Measurements from ENCODE around the gene ZNF222.
A peak's percentile ranks its signal among the peaks of the same experiment; 100 is the strongest.

ZNF222 gene

DNA sequence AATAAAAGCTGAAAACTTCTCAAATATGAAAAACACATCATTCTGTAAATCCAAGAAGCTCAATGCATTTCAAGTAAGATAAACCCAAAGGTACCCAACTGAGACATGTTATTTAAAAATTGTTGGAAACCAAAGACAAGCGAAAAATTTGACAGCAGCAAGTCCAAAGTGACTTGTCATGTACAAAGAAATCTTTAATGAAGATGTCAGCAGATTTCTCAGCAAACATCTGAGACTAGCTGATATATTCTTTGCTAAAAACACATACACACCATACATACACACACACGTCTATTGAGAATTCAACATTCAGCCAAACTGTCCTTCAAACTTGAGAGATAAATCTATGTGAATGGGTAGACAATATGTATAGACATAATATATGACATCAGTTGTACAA lies 5.7 kb upstream of the ZNF222 start:
- no peak for DNase-seq (ENCODE audit: low read depth)
- TF ChIP-seq, protein P1, sequence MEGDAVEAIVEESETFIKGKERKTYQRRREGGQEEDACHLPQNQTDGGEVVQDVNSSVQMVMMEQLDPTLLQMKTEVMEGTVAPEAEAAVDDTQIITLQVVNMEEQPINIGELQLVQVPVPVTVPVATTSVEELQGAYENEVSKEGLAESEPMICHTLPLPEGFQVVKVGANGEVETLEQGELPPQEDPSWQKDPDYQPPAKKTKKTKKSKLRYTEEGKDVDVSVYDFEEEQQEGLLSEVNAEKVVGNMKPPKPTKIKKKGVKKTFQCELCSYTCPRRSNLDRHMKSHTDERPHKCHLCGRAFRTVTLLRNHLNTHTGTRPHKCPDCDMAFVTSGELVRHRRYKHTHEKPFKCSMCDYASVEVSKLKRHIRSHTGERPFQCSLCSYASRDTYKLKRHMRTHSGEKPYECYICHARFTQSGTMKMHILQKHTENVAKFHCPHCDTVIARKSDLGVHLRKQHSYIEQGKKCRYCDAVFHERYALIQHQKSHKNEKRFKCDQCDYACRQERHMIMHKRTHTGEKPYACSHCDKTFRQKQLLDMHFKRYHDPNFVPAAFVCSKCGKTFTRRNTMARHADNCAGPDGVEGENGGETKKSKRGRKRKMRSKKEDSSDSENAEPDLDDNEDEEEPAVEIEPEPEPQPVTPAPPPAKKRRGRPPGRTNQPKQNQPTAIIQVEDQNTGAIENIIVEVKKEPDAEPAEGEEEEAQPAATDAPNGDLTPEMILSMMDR (IDR thresholded peaks at IDR 0.05; ENCODE audit: insufficient read depth, low read depth, low read length, missing control alignments), result no peak
- H3K4me3 ChIP-seq (ENCODE audit: low read depth, low read length), result no peak overlapping the region

DNA sequence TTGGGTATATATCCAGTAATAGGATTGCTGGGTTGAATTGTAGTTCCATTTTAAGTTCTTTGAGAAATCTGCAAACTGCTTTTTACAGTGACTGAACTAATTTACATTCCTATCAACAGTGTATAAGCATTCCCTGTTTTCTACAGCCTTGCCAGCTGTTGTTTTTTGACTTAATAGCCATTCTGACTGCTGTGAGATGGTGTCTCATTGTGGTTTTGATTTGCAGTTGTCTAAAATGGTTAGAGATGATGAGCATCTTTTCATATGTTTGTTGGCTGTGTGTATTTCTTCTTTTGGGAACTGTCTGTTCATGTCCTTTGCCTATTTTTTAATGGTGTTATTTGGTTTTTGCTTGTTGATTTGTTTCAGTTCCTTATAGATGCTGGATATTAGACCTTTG lies 4.0 kb upstream of the ZNF222 start:
- TF ChIP-seq, protein P1 (IDR thresholded peaks at IDR 0.05; ENCODE audit: insufficient read depth, low read depth, low read length, missing control alignments), result no peak
- DNase-seq (ENCODE audit: low read depth), result no peak
- H3K4me3 ChIP-seq (ENCODE audit: low read depth, low read length), result no peak overlapping the region

DNA sequence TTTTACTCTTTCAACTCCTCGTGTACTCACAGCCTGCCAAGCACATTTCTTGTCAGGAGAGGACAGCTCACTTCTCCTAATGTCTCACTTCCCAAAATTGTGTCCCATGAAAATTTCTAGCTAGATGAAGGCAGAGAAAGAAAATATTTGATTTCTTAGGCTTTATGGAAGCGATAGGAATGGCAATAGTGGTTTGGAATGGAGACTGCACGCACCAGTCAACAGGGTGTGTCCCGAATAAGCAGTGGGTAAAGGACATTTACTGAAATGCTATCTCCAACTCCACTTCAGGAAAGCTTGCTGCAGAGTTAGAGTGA lies 321 bp upstream of the ZNF222 start:
- TF ChIP-seq, protein P1 (IDR thresholded peaks at IDR 0.05; ENCODE audit: insufficient read depth, low read depth, low read length, missing control alignments), result no peak
- peak overlapping the region; percentile 91 for H3K4me3 ChIP-seq (ENCODE audit: low read depth, low read length)
- DNase-seq (ENCODE audit: low read depth), result no peak

DNA sequence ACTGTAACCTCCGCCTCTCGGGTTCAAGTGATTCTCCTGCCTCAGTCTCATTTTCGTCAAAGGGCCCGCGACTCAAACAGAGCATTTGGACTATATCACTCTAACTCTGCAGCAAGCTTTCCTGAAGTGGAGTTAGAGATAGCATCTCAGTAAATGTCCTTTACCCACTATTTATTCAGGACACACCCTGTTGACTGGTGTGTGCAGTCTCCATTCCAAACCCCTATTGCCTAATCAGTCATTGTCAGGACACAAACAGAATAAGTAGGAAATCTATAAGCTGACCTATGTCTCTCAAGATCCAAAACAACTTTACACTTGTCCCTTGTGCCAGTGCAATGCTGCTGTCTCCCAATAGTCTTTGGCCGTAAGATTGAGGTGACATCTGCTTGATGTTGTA lies 1.4 kb downstream of the ZNF222 start:
- DNase-seq (ENCODE audit: low read depth), result no peak
- no peak overlapping the region for H3K4me3 ChIP-seq (ENCODE audit: low read depth, low read length)
- TF ChIP-seq, protein P1 (IDR thresholded peaks at IDR 0.05; ENCODE audit: insufficient read depth, low read depth, low read length, missing control alignments), result no peak

DNA sequence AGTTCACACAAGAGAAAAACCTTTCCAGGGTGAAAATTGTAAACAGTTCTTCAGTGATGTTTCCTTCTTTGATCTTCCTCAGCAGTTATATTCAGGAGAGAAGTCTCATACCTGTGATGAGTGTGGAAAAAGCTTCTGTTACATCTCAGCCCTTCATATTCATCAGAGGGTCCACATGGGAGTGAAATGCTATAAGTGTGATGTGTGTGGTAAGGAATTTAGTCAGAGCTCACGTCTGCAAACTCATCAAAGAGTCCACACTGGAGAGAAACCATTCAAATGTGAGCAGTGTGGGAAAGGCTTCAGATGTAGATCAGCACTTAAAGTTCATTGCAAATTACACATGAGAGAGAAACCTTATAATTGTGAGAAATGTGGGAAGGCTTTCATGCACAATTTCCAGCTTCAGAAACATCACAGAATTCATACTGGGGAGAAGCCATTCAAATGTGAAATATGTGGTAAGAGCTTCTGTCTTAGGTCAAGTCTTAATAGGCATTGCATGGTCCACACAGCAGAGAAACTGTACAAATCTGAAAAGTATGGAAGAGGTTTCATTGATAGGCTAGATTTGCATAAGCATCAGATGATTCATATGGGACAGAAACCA lies 6.9 kb downstream of the ZNF222 start:
- TF ChIP-seq, protein P1 (IDR thresholded peaks at IDR 0.05; ENCODE audit: insufficient read depth, low read depth, low read length, missing control alignments), result no peak
- no peak for DNase-seq (ENCODE audit: low read depth)
- H3K4me3 ChIP-seq (ENCODE audit: low read depth, low read length), result no peak overlapping the region

DNA sequence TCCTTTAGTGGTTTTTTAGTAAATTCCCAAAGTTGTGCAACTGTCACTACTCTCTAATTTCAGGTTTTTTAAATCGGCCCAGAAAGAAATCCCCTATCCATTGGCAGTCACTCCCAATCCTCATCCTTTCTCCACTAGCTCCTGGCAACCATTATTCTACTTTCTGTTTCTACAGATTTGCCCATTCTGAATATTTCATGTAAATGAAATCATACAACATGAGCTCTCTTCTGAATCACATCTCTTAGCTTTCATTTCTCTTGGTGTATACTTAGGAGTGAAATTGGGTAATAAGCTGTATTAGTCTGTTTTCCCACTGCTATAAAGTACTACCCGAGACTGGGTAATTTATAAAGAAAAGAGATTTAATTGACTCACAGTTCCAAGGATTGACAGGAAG lies 17.0 kb downstream of the ZNF222 start:
- DNase-seq (ENCODE audit: low read depth), result no peak
- H3K4me3 ChIP-seq (ENCODE audit: low read depth, low read length), result no peak overlapping the region

More for the DNA sequence above, 17.0 kb downstream of the ZNF222 start:
- TF ChIP-seq, protein P1 (IDR thresholded peaks at IDR 0.05; ENCODE audit: insufficient read depth, low read depth, low read length, missing control alignments), result no peak

Measured in GM12865 (cell line).